Stimulated activated CD8-positive, alpha-beta memory T cell treated with anti-CD3 and anti-CD28 coated beads, Interleukin-12 subunit alpha, Interleukin-12 subunit beta, amount 100 ng/mL, for 24 hours (primary cell): Measurements from ENCODE around the gene ATP8B2.
A peak's percentile ranks its signal among the peaks of the same experiment; 100 is the strongest.
"Not testable (repeated sequence)": the region's sequence is repeated elsewhere in the genome, so short reads cannot be mapped to it uniquely, and the experiment has no call there.

Experiments
- DNase-seq: peaks from one replicate; pipeline ENCODE4 v3.0.0-alpha.2; 2020; ENCODE audit errors: extremely low read depth

ATP8B2 gene

GRCh38 chr1:154324669-154325582, at the start of gene ATP8B2:
TSS of gene ATP8B2 (plus strand) at chr1:154325525. CDS start at chr1:154328142, 2,617 bp downstream.
- peak; percentile 58 for DNase-seq

GRCh38 chr1:154276797-154277196, 48.5 kb upstream of the ATP8B2 start:
- DNase-seq, result no peak

- not testable (repeated sequence) for DNase-seq
These were observed 37.7 kb upstream of the ATP8B2 start for GRCh38 chr1:154287591-154287990.

GRCh38 chr1:154288661-154289060, 36.7 kb upstream of the ATP8B2 start:
- DNase-seq, result no peak

- no peak for DNase-seq
These were observed 34.4 kb upstream of the ATP8B2 start for GRCh38 chr1:154290921-154291320.

- no peak for DNase-seq
These were observed 29.7 kb upstream of the ATP8B2 start for GRCh38 chr1:154295408-154296235.

- no peak for DNase-seq
These were observed 23.7 kb upstream of the ATP8B2 start for GRCh38 chr1:154301582-154301981.

- DNase-seq, result no peak
These were observed 20.5 kb upstream of the ATP8B2 start for GRCh38 chr1:154304664-154305337.

GRCh38 chr1:154306151-154306550, 19.2 kb upstream of the ATP8B2 start:
- DNase-seq, result no peak

GRCh38 chr1:154307670-154308270, 17.6 kb upstream of the ATP8B2 start:
- DNase-seq, result not testable (repeated sequence)

- DNase-seq, result not testable (repeated sequence)
These were observed 16.2 kb upstream of the ATP8B2 start for GRCh38 chr1:154309136-154309535.

GRCh38 chr1:154312229-154313065, 12.9 kb upstream of the ATP8B2 start:
- not testable (repeated sequence) for DNase-seq

GRCh38 chr1:154313066-154313356, 12.3 kb upstream of the ATP8B2 start:
- DNase-seq, result no peak

GRCh38 chr1:154314226-154314625, 11.1 kb upstream of the ATP8B2 start:
- DNase-seq, result not testable (repeated sequence)

GRCh38 chr1:154316704-154317103, 8.6 kb upstream of the ATP8B2 start:
- DNase-seq, result no peak

GRCh38 chr1:154318386-154318785, 6.9 kb upstream of the ATP8B2 start:
- DNase-seq, result no peak

GRCh38 chr1:154320882-154321608, 4.3 kb upstream of the ATP8B2 start, which contains the start of gene AQP10:
TSS of gene AQP10 (plus strand) at chr1:154321093. CDS start at chr1:154321156, 63 bp downstream.
- no peak for DNase-seq

- DNase-seq, result not testable (repeated sequence)
These were observed 3.8 kb upstream of the ATP8B2 start for GRCh38 chr1:154321609-154321934.

GRCh38 chr1:154323493-154323892, 1.8 kb upstream of the ATP8B2 start:
- no peak for DNase-seq

GRCh38 chr1:154324241-154324640, 1.1 kb upstream of the ATP8B2 start:
- no peak for DNase-seq
